CD14-positive monocyte (primary cell): ENCODE measurements around the gene CBS. TPM values are rescaled to one million over a fixed set of nuclear protein-coding genes. Genes with fewer than 3 reads are reported as not detected.
"Not testable (repeated sequence)": the region's sequence is repeated elsewhere in the genome, so short reads cannot be mapped to it uniquely, and the experiment has no call there.

ENCODE experiments used
- DNase-seq, 3 donors: peaks; one replicate each; pipeline ENCODE4 v3.0.0-alpha.2; 2011 to 2022
- H2AFZ ChIP-seq: 2 replicates; pipeline ENCODE4 v1.6.0; 2012; ENCODE audit warnings: mild to moderate bottlenecking, low read depth, low read length, inconsistent platforms; ENCODE audit not compliant: insufficient read depth, poor library complexity, severe bottlenecking
- H3K27ac ChIP-seq, 2 donors: 1 replicate in 1 of 2; 2 replicates in 1 of 2; pipeline ENCODE4 v1.5.1; 2012 to 2013; ENCODE audit warnings: low read length in 2 of 2, control low read depth in 1 of 2, inconsistent platforms in 1 of 2, low read depth in 1 of 2, mild to moderate bottlenecking in 1 of 2
- H3K27me3 ChIP-seq, 2 donors: one replicate each; pipeline versions ENCODE4 v1.6.0 to v1.6.1; 2011 to 2013; ENCODE audit warnings: low read length in 2 of 2; ENCODE audit not compliant: control insufficient read depth in 2 of 2, insufficient read depth in 2 of 2
- H3K36me3 ChIP-seq, 2 donors: replicated peaks in 1 of 2; 1 replicate in 1 of 2; 2 replicates in 1 of 2; pipeline versions ENCODE4 v1.5.1 to v1.6.1; 2012 to 2013; ENCODE audit warnings: low read length in 2 of 2, control low read depth in 1 of 2, inconsistent platforms in 1 of 2, mild to moderate bottlenecking in 1 of 2; ENCODE audit not compliant: insufficient read depth in 2 of 2, control insufficient read depth in 1 of 2
- H3K4me1 ChIP-seq, 2 donors: 1 replicate in 1 of 2; 2 replicates in 1 of 2; pipeline versions ENCODE4 v1.5.1 to v1.6.1; 2012 to 2013; ENCODE audit warnings: low read length in 2 of 2, control low read depth in 1 of 2, inconsistent platforms in 1 of 2, mild to moderate bottlenecking in 1 of 2, moderate library complexity in 1 of 2; ENCODE audit not compliant: insufficient read depth in 2 of 2, control insufficient read depth in 1 of 2
- H3K4me2 ChIP-seq: replicated peaks from 2 replicates; pipeline ENCODE3; 2012; ENCODE audit warnings: low read length, moderate library complexity, mild to moderate bottlenecking; ENCODE audit not compliant: poor library complexity, severe bottlenecking; ENCODE audit errors: extremely low read depth
- H3K4me3 ChIP-seq, 3 experiments: fragments of 200-600 bp in 1 of 3; sonication (generic) in 1 of 3; replicated peaks in 1 of 3; 1 replicate in 2 of 3; 2 replicates in 1 of 3; pipeline ENCODE4 v1.5.1; 2011 to 2013; ENCODE audit warnings: low read length in 3 of 3, mild to moderate bottlenecking in 3 of 3, control low read depth in 2 of 3, low read depth in 2 of 3, inconsistent platforms in 1 of 3, moderate library complexity in 1 of 3
- H3K79me2 ChIP-seq: 2 replicates; pipeline ENCODE4 v1.6.0; 2012; ENCODE audit warnings: mild to moderate bottlenecking, control low read depth, inconsistent platforms, low read length, moderate library complexity; ENCODE audit not compliant: insufficient read depth
- H3K9ac ChIP-seq: 2 replicates; pipeline ENCODE4 v1.6.0; 2017; ENCODE audit warnings: low read length, mild to moderate bottlenecking; ENCODE audit not compliant: insufficient read depth, poor library complexity, severe bottlenecking
- H3K9me3 ChIP-seq, 2 donors: replicated peaks in 1 of 2; 1 replicate in 1 of 2; 2 replicates in 1 of 2; pipeline versions ENCODE4 v1.5.1 to v1.6.1; 2012 to 2013; ENCODE audit warnings: low read length in 2 of 2, control low read depth in 1 of 2; ENCODE audit not compliant: control insufficient read depth in 1 of 2, insufficient read depth in 1 of 2
- H4K20me1 ChIP-seq: 2 replicates; pipeline ENCODE4 v1.6.0; 2012; ENCODE audit warnings: mild to moderate bottlenecking, low read length, control low read depth, moderate library complexity; ENCODE audit not compliant: insufficient read depth
- H3K27ac Mint-ChIP-seq, 7 donors: one replicate each; pipeline ENCODE4 v1.8.0; 2020; ENCODE audit warnings: mild to moderate bottlenecking in 7 of 7, mixed read lengths in 7 of 7, moderate library complexity in 6 of 7, inconsistent platforms in 2 of 7
- H3K27me3 Mint-ChIP-seq, 3 donors: one replicate each; pipeline ENCODE4 v1.8.0; 2021 to 2022; ENCODE audit warnings: low read depth in 3 of 3, mild to moderate bottlenecking in 3 of 3, mixed read lengths in 3 of 3, moderate library complexity in 3 of 3, inconsistent platforms in 1 of 3
- H3K36me3 Mint-ChIP-seq, 2 donors: one replicate each; pipeline ENCODE4 v1.8.0; 2020; ENCODE audit warnings: mixed read lengths in 2 of 2, inconsistent platforms in 1 of 2, mild to moderate bottlenecking in 1 of 2
- H3K4me1 Mint-ChIP-seq: one replicate; pipeline ENCODE4 v1.8.0; 2020; ENCODE audit warnings: mild to moderate bottlenecking, mixed read lengths
- H3K4me3 Mint-ChIP-seq, 2 donors: one replicate each; pipeline ENCODE4 v1.8.0; 2020; ENCODE audit warnings: mild to moderate bottlenecking in 2 of 2, mixed read lengths in 2 of 2, moderate library complexity in 1 of 2
- H3K9me3 Mint-ChIP-seq, 7 donors: one replicate each; pipeline ENCODE4 v1.8.0; 2020 to 2022; ENCODE audit warnings: mixed read lengths in 7 of 7, mild to moderate bottlenecking in 6 of 7, moderate library complexity in 6 of 7, inconsistent platforms in 2 of 7
- WGBS: methylation state at CpG from one replicate; pipeline ENCODE4 v1.1.5; 2013; ENCODE audit warnings: missing lambda C conversion rate; ENCODE audit not compliant: insufficient coverage; 5-methylcytosine and 5-hydroxymethylcytosine counted together
- intact Hi-C, 2 donors: fragments of 100-400 bp; cut with micrococcal nuclease; formaldehyde crosslinking; loops; one replicate each; pipeline versions ENCODE4 v1.15.0 to v1.15.1; 2023
- polyA minus RNA-seq: library from RNA; depleted of rRNA, polyadenylated mRNA; stranded (reverse); fragments of >200 nt; gene quantifications from 2 replicates; pipeline ENCODE4 v1.2.3, GENCODE V29; 2012
- polyA plus RNA-seq, 3 donors: library from polyadenylated mRNA; depleted of rRNA in 1 of 3; unstranded in 2 of 3; stranded (reverse) in 1 of 3; fragments of 300-500 nt in 2 of 3; fragments of >200 nt in 1 of 3; fragmentation: Illumina TruSeq in 2 of 3; gene quantifications; 1 replicate in 2 of 3; 2 replicates in 1 of 3; pipeline ENCODE4 v1.2.3, GENCODE V29; 2012 to 2021
- total RNA-seq, 12 experiments: library from RNA in 1 of 12; stranded (reverse) in 1 of 12; fragments of 120-200 nt in 1 of 12; gene quantifications; one replicate each; pipeline ENCODE4 v1.2.4 and lab custom pipeline; 2013 to 2026; ENCODE audit warnings: mixed read lengths in 6 of 12, inconsistent platforms in 1 of 12

Gene CBS
- not detected for total RNA-seq (2013)
- under 1 TPM in 1 of 3 donors, not detected in 2; 0.19 TPM for polyA plus RNA-seq
- 1.4 and 1.7 TPM in 2 replicates for polyA minus RNA-seq
- total RNA-seq (lab: John Stamatoyannopoulos, UW), result 0 to 0.17 (median 0.03) reads per million in 11 experiments

GRCh38 chr21:43075170-43076022 lies at the start of gene CBS:
TSS of gene CBS (minus strand) at chr21:43075835. CDS start at chr21:43072193, 3,642 bp downstream.
- intact Hi-C loops, H3K4me1 Mint-ChIP-seq, H3K36me3 ChIP-seq, H3K9me3 Mint-ChIP-seq, H3K79me2 ChIP-seq, H3K27ac Mint-ChIP-seq, H2AFZ ChIP-seq, H3K27ac ChIP-seq, H3K27me3 Mint-ChIP-seq, H3K27me3 ChIP-seq, H3K9me3 ChIP-seq, H3K4me1 ChIP-seq, H3K36me3 Mint-ChIP-seq, H3K4me2 ChIP-seq, H3K4me3 Mint-ChIP-seq, H3K4me3 ChIP-seq, DNase-seq, H3K9ac ChIP-seq, H4K20me1 ChIP-seq: not testable (repeated sequence)
- WGBS, result no CpG with 5 or more reads among the region's 84 CpGs

- H3K4me2 ChIP-seq, H3K9me3 Mint-ChIP-seq, H3K4me3 Mint-ChIP-seq, H3K36me3 ChIP-seq, H3K4me1 ChIP-seq, H3K27me3 Mint-ChIP-seq, H2AFZ ChIP-seq, H3K27ac Mint-ChIP-seq, intact Hi-C loops, H3K9ac ChIP-seq, H3K27me3 ChIP-seq, H3K4me3 ChIP-seq, H3K79me2 ChIP-seq, DNase-seq, H3K27ac ChIP-seq, H3K4me1 Mint-ChIP-seq, H3K36me3 Mint-ChIP-seq, H4K20me1 ChIP-seq, H3K9me3 ChIP-seq: not testable (repeated sequence)
- WGBS, result no CpG with 5 or more reads among the region's 4 CpGs
Observed at GRCh38 chr21:43115956-43116355, 40.3 kb upstream of the CBS start.

GRCh38 chr21:43114483-43114882 lies 38.8 kb upstream of the CBS start:
- intact Hi-C loops, H3K9me3 Mint-ChIP-seq, H4K20me1 ChIP-seq, H3K36me3 ChIP-seq, H3K4me2 ChIP-seq, H3K4me3 ChIP-seq, DNase-seq, H2AFZ ChIP-seq, H3K27ac ChIP-seq, H3K27ac Mint-ChIP-seq, H3K79me2 ChIP-seq, H3K27me3 ChIP-seq, H3K4me3 Mint-ChIP-seq, H3K4me1 ChIP-seq, H3K27me3 Mint-ChIP-seq, H3K36me3 Mint-ChIP-seq, H3K9ac ChIP-seq, H3K9me3 ChIP-seq, H3K4me1 Mint-ChIP-seq: not testable (repeated sequence)
- WGBS, result no CpG with 5 or more reads among the region's 6 CpGs

GRCh38 chr21:43109006-43109405 lies 33.4 kb upstream of the CBS start:
- H3K79me2 ChIP-seq, H3K27ac ChIP-seq, intact Hi-C loops, H3K36me3 ChIP-seq, H3K4me2 ChIP-seq, H2AFZ ChIP-seq, H3K27me3 ChIP-seq, H3K9me3 ChIP-seq, H3K4me1 ChIP-seq, H3K4me1 Mint-ChIP-seq, H4K20me1 ChIP-seq, H3K4me3 Mint-ChIP-seq, H3K27me3 Mint-ChIP-seq, DNase-seq, H3K36me3 Mint-ChIP-seq, H3K27ac Mint-ChIP-seq, H3K9me3 Mint-ChIP-seq, H3K4me3 ChIP-seq, H3K9ac ChIP-seq: not testable (repeated sequence)
- whole genome bisulfite sequencing, result no CpG with 5 or more reads among the region's 7 CpGs
